Trophoblast cell (in vitro differentiated cells and primary cell): Measurements from ENCODE around the gene TRAPPC4.
A peak's percentile ranks its signal among the peaks of the same experiment; 100 is the strongest.
"Not testable (repeated sequence)": the region's sequence is repeated elsewhere in the genome, so short reads cannot be mapped to it uniquely, and the experiment has no call there.

ENCODE experiments used
- DNase-seq, 2 donors: peaks; one replicate each; pipeline ENCODE4 v3.0.0-alpha.2; 2016
- H2AFZ ChIP-seq: 2 replicates; pipeline ENCODE4 v1.6.1; 2013; ENCODE audit warnings: low read length, moderate library complexity, mild to moderate bottlenecking; ENCODE audit not compliant: insufficient read depth, poor library complexity
- H2AK5ac ChIP-seq: 2 replicates; pipeline ENCODE4 v1.6.1; 2013; ENCODE audit warnings: mild to moderate bottlenecking, low read length
- H2BK120ac ChIP-seq: 2 replicates; pipeline ENCODE4 v1.6.1; 2013; ENCODE audit warnings: low read length, mild to moderate bottlenecking, moderate library complexity; ENCODE audit not compliant: insufficient read depth, poor library complexity
- H2BK12ac ChIP-seq: 2 replicates; pipeline ENCODE4 v1.6.1; 2013; ENCODE audit warnings: mild to moderate bottlenecking, low read length, moderate library complexity
- H2BK5ac ChIP-seq: 2 replicates; pipeline ENCODE4 v1.6.1; 2013; ENCODE audit warnings: low read length, low read depth, moderate library complexity, mild to moderate bottlenecking; ENCODE audit not compliant: poor library complexity
- H3K14ac ChIP-seq: 2 replicates; pipeline ENCODE4 v1.6.1; 2013; ENCODE audit warnings: mild to moderate bottlenecking, low read length
- H3K18ac ChIP-seq: 2 replicates; pipeline ENCODE4 v1.6.1; 2013; ENCODE audit warnings: mild to moderate bottlenecking, low read length
- H3K23ac ChIP-seq: 2 replicates; pipeline ENCODE4 v1.6.1; 2013; ENCODE audit warnings: low read length
- H3K27ac ChIP-seq: 2 replicates; pipeline ENCODE4 v1.5.1; 2013; ENCODE audit warnings: low read depth, mild to moderate bottlenecking, inconsistent platforms, low read length, moderate library complexity
- H3K27me3 ChIP-seq: 2 replicates; pipeline ENCODE4 v1.6.1; 2013; ENCODE audit warnings: inconsistent platforms, mild to moderate bottlenecking, low read length, moderate library complexity; ENCODE audit not compliant: insufficient read depth
- H3K36me3 ChIP-seq, 2 experiments: 1 replicate in 1 of 2; 2 replicates in 1 of 2; pipeline ENCODE4 v1.6.1; 2013; ENCODE audit warnings: low read length in 2 of 2, mild to moderate bottlenecking in 2 of 2, moderate library complexity in 1 of 2; ENCODE audit not compliant: insufficient read depth in 2 of 2, control insufficient read depth in 1 of 2
- H3K4ac ChIP-seq: 2 replicates; pipeline ENCODE4 v1.6.1; 2013; ENCODE audit warnings: low read depth, mild to moderate bottlenecking, low read length, moderate library complexity
- H3K4me1 ChIP-seq, 2 experiments: 1 replicate in 1 of 2; 2 replicates in 1 of 2; pipeline ENCODE4 v1.6.1; 2013; ENCODE audit warnings: low read length in 2 of 2, mild to moderate bottlenecking in 2 of 2, moderate library complexity in 1 of 2; ENCODE audit not compliant: insufficient read depth in 2 of 2, control insufficient read depth in 1 of 2
- H3K4me2 ChIP-seq: 2 replicates; pipeline ENCODE4 v1.6.1; 2013; ENCODE audit warnings: inconsistent platforms, mild to moderate bottlenecking, low read length, moderate library complexity
- H3K4me3 ChIP-seq: 2 replicates; pipeline ENCODE4 v1.5.1; 2013; ENCODE audit warnings: mild to moderate bottlenecking, low read depth, low read length, inconsistent platforms
- H3K79me1 ChIP-seq: one replicate; pipeline ENCODE4 v1.6.1; 2013; ENCODE audit warnings: low read length
- H3K79me2 ChIP-seq: 2 replicates; pipeline ENCODE4 v1.6.1; 2013; ENCODE audit warnings: low read length, mild to moderate bottlenecking; ENCODE audit not compliant: control insufficient read depth, insufficient read depth, poor library complexity
- H3K9ac ChIP-seq: 2 replicates; pipeline ENCODE4 v1.6.1; 2013; ENCODE audit warnings: mild to moderate bottlenecking, low read length
- H3K9me3 ChIP-seq: 2 replicates; pipeline ENCODE4 v1.6.1; 2013; ENCODE audit warnings: low read depth, mild to moderate bottlenecking, control low read depth, inconsistent platforms, low read length; ENCODE audit not compliant: insufficient read depth
- H4K12ac ChIP-seq: 2 replicates; pipeline ENCODE4 v1.6.1; 2013; ENCODE audit warnings: low read depth, mild to moderate bottlenecking, low read length, moderate library complexity
- H4K8ac ChIP-seq: 2 replicates; pipeline ENCODE4 v1.6.1; 2013; ENCODE audit warnings: low read depth, mild to moderate bottlenecking, low read length, moderate library complexity
- H4K91ac ChIP-seq: one replicate; pipeline ENCODE4 v1.6.1; 2013; ENCODE audit warnings: low read depth, mild to moderate bottlenecking, low read length, moderate library complexity
- WGBS: extraction: QIAGEN DNeasy Blood & Tissue Kit; methylation state at CpG from one replicate; pipeline ENCODE4 v1.1.7; 2013; ENCODE audit warnings: missing lambda C conversion rate; ENCODE audit not compliant: insufficient read length, insufficient coverage; ENCODE audit errors: extremely low coverage; 5-methylcytosine and 5-hydroxymethylcytosine counted together

Gene TRAPPC4

DNA sequence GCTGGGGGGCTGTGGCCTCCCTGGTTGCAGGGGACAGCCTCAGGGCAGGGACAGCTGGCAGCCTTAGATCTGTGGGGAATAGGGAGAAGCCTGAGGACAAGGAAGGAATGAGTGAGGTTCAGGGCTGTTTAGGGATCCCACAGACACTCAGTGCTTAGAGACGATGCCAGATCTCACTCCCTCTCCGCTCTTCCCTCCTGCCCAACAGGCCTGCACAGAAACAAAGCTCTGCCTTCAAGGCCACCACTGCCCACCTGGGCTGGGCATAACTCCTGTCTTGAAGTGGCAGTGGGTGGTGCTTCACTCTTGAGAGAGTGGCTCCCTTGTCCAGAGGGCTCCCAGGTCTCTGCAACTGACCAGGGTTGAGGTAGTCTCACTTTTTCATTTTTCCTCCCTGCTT lies 33.7 kb upstream of the TRAPPC4 start:
- Histone ChIP-seq H3K4me1 (peaks cover 0 to 5% of the 10 kb centered on the region in 2 experiments), H3K4ac (no peak overlapping the region), H4K12ac (no peak overlapping the region), H3K9me3 (peaks cover 1% of the 10 kb centered on the region), H3K27ac (no peak overlapping the region), H3K27me3 (no peaks in the 10 kb centered on the region), H3K79me1 (peaks cover 3% of the 10 kb centered on the region), H3K4me2 (no peak overlapping the region), H2BK12ac (no peak overlapping the region), H3K79me2 (no peaks in the 10 kb centered on the region), H2BK5ac (no peak overlapping the region), H3K14ac (no peak overlapping the region), H4K8ac (no peak overlapping the region), H2AK5ac (no peak overlapping the region), H2BK120ac (no peak overlapping the region), H4K91ac (no peak overlapping the region), H2AFZ (no peak overlapping the region), H3K4me3 (no peak overlapping the region), H3K9ac (no peak overlapping the region), H3K18ac (no peak overlapping the region), H3K23ac (no peak overlapping the region), H3K36me3 (no peaks in the 10 kb centered on the region)
- DNase-seq = no peak
- no CpG with 5 or more reads among the region's 2 CpGs for WGBS

GRCh38 chr11:118988280-118988679 lies 30.3 kb upstream of the TRAPPC4 start:
- Histone ChIP-seq H2BK5ac (no peak overlapping the region), H3K4me2 (no peak overlapping the region), H3K27ac (peak overlapping the region; percentile 0), H4K12ac (no peak overlapping the region), H3K4ac (no peak overlapping the region), H3K36me3 (peaks cover 2% of the 10 kb centered on the region in 2 experiments), H3K27me3 (no peaks in the 10 kb centered on the region), H3K4me1 (peaks cover 0 to 2% of the 10 kb centered on the region in 2 experiments), H3K23ac (no peak overlapping the region), H3K4me3 (no peak overlapping the region), H2BK120ac (peak overlapping the region; percentile 67), H3K9me3 (no peaks in the 10 kb centered on the region), H3K79me1 (peaks cover 3% of the 10 kb centered on the region), H2AFZ (no peak overlapping the region), H3K9ac (no peak overlapping the region), H2BK12ac (peak overlapping the region; percentile 34), H4K91ac (peak overlapping the region; percentile 68), H3K79me2 (no peaks in the 10 kb centered on the region), H4K8ac (no peak overlapping the region), H3K18ac (no peak overlapping the region), H2AK5ac (no peak overlapping the region), H3K14ac (no peak overlapping the region)
- DNase-seq = peak; percentile 55 to 71
- no CpG with 5 or more reads among the region's 5 CpGs for WGBS

- not testable (repeated sequence) for H3K79me1 ChIP-seq, H3K79me2 ChIP-seq, H3K23ac ChIP-seq, H2BK120ac ChIP-seq, H3K27ac ChIP-seq, H3K4me2 ChIP-seq, H3K9me3 ChIP-seq, H4K8ac ChIP-seq, H4K12ac ChIP-seq, H3K18ac ChIP-seq, H2AFZ ChIP-seq, H3K4me1 ChIP-seq, H3K27me3 ChIP-seq, H2BK5ac ChIP-seq, H3K4ac ChIP-seq, H3K14ac ChIP-seq, H3K4me3 ChIP-seq, H3K9ac ChIP-seq, H2BK12ac ChIP-seq, DNase-seq, H2AK5ac ChIP-seq, H4K91ac ChIP-seq, H3K36me3 ChIP-seq
- no CpG with 5 or more reads among the region's 44 CpGs for WGBS
Measured at GRCh38 chr11:118991486-118992038, 27.0 kb upstream of the TRAPPC4 start.

GRCh38 chr11:118996926-118997626 lies 21.5 kb upstream of the TRAPPC4 start:
- Histone ChIP-seq H4K12ac (peak overlapping the region; percentile 37), H3K14ac (peak overlapping the region; percentile 10), H4K91ac (peak overlapping the region; percentile 61), H3K79me2 (peaks cover 12% of the 10 kb centered on the region), H3K4me1 (peaks cover 4 to 9% of the 10 kb centered on the region in 2 experiments), H3K9ac (peak overlapping the region; percentile 33), H3K9me3 (no peaks in the 10 kb centered on the region), H3K18ac (peak overlapping the region; percentile 50), H2BK5ac (no peak overlapping the region), H2AK5ac (no peak overlapping the region), H2BK12ac (no peak overlapping the region), H3K27ac (no peak overlapping the region), H3K27me3 (no peaks in the 10 kb centered on the region), H3K4me2 (peak overlapping the region; percentile 72), H2BK120ac (no peak overlapping the region), H3K23ac (no peak overlapping the region), H4K8ac (peak overlapping the region; percentile 51), H3K36me3 (peaks cover 8 to 15% of the 10 kb centered on the region in 2 experiments), H3K4me3 (peak overlapping the region; percentile 78), H2AFZ (peak overlapping the region; percentile 71), H3K79me1 (peaks cover 13% of the 10 kb centered on the region), H3K4ac (peak overlapping the region; percentile 25)
- no CpG with 5 or more reads among the region's 22 CpGs for WGBS
- peak in 1 of 2 donors; percentile 28 for DNase-seq
